Neural crest cell (in vitro differentiated cells): Measurements from ENCODE around the gene ENOSF1. TPM values are rescaled to one million over a fixed set of nuclear protein-coding genes. Genes with fewer than 3 reads are reported as not detected.
"Not testable (repeated sequence)": the region's sequence is repeated elsewhere in the genome, so short reads cannot be mapped to it uniquely, and the experiment has no call there.

Experiments used
- DNase-seq: peaks from one replicate; pipeline ENCODE4 v3.0.0; 2021; ENCODE audit warnings: low read depth, mixed read lengths, low spot score
- H3K27ac Mint-ChIP-seq: one replicate; pipeline ENCODE4 v1.8.0; 2021; ENCODE audit warnings: mild to moderate bottlenecking, mixed read lengths; ENCODE audit not compliant: unreplicated experiment
- H3K27me3 Mint-ChIP-seq: 2 replicates; pipeline ENCODE4 v1.8.0; 2021; ENCODE audit warnings: low read depth, mild to moderate bottlenecking, mixed read lengths
- H3K36me3 Mint-ChIP-seq: 2 replicates; pipeline ENCODE4 v1.8.0; 2021; ENCODE audit warnings: low read depth, mild to moderate bottlenecking, mixed read lengths
- H3K4me1 Mint-ChIP-seq: 2 replicates; pipeline ENCODE4 v1.8.0; 2021; ENCODE audit warnings: mixed read lengths
- H3K4me3 Mint-ChIP-seq: one replicate; pipeline ENCODE4 v1.8.0; 2021; ENCODE audit warnings: mild to moderate bottlenecking, mixed read lengths
- H3K9me3 Mint-ChIP-seq: 2 replicates; pipeline ENCODE4 v1.8.0; 2021; ENCODE audit warnings: mixed read lengths
- long read RNA-seq: library from polyadenylated mRNA; unstranded; transcript quantifications from one replicate; pipeline ENCODE4 v2.0.0, GENCODE V29; 2020
- total RNA-seq: library from RNA; stranded (reverse); gene quantifications from 2 replicates; pipeline ENCODE4 v1.2.1, GENCODE V29; 2021
- TF ChIP-seq, protein P1 (sequence below): fragments of 200-600 bp; sonication (generic); conservative IDR thresholded peaks from 2 replicates; pipeline ENCODE4 v1.5.0; 2021; ENCODE audit warnings: antibody characterized with exemption, mild to moderate bottlenecking

The ENOSF1 gene
- 78.6 and 83.3 TPM in 2 replicates for total RNA-seq
- long read RNA-seq, full-length matches to known transcripts, result 17 of 61 reads
- long read RNA-seq, partial matches to known transcripts, result 11 of 61 reads
- long read RNA-seq, other reads (novel, unspliced or antisense), result 33 of 61 reads

- Mint-ChIP-seq H3K27me3 (no peaks in the 10 kb centered on the region), H3K27ac (peak within 1 kb of the TSS; percentile 57), H3K4me1 (peaks cover 26% of the 10 kb centered on the region), H3K4me3 (peak within 1 kb of the TSS; percentile 89), H3K9me3 (no peaks in the 10 kb centered on the region), H3K36me3 (peaks cover 4% of the 10 kb centered on the region)
- DNase-seq, result peak; percentile 88
- TF ChIP-seq, protein P1, sequence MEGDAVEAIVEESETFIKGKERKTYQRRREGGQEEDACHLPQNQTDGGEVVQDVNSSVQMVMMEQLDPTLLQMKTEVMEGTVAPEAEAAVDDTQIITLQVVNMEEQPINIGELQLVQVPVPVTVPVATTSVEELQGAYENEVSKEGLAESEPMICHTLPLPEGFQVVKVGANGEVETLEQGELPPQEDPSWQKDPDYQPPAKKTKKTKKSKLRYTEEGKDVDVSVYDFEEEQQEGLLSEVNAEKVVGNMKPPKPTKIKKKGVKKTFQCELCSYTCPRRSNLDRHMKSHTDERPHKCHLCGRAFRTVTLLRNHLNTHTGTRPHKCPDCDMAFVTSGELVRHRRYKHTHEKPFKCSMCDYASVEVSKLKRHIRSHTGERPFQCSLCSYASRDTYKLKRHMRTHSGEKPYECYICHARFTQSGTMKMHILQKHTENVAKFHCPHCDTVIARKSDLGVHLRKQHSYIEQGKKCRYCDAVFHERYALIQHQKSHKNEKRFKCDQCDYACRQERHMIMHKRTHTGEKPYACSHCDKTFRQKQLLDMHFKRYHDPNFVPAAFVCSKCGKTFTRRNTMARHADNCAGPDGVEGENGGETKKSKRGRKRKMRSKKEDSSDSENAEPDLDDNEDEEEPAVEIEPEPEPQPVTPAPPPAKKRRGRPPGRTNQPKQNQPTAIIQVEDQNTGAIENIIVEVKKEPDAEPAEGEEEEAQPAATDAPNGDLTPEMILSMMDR, result peak; percentile 92
These were observed at the start of gene ENOSF1 for GRCh38 chr18:712401-713134. Gene ENOSF1 (minus strand): TSS chr18:712630. CDS start chr18:712587, 43 bp downstream.

DNA sequence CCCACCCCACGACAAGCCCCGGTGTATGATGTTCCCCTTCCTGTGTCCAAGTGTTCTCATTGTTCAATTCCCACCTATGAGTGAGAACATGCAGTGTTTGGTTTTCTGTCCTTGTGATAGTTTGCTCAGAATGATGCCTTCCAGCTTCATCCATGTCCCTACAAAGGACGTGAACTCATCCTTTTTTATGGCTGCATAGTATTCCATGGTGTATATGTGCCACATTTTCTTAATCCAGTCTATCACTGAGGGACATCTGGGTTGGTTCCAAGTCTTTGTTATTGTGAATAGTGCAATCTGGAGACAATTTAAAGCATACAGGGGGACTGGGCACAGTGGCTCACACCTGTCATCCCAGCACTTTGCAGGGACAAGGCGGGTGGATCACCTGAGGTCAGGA is 47.4 kb upstream of the ENOSF1 start:
- not testable (repeated sequence) for H3K4me3 Mint-ChIP-seq, H3K9me3 Mint-ChIP-seq, H3K36me3 Mint-ChIP-seq, H3K4me1 Mint-ChIP-seq, DNase-seq, H3K27ac Mint-ChIP-seq, H3K27me3 Mint-ChIP-seq

GRCh38 chr18:755506-755905 is 43.1 kb upstream of the ENOSF1 start:
- DNase-seq, result no peak
- TF ChIP-seq, protein P1, result no peak
- Mint-ChIP-seq H3K4me1 (no peaks in the 10 kb centered on the region), H3K36me3 (peaks cover 2% of the 10 kb centered on the region), H3K4me3 (no peak overlapping the region), H3K27me3 (no peaks in the 10 kb centered on the region), H3K9me3 (no peaks in the 10 kb centered on the region), H3K27ac (no peak overlapping the region)

GRCh38 chr18:754656-755055 is 42.2 kb upstream of the ENOSF1 start:
- TF ChIP-seq, protein P1, result no peak
- Mint-ChIP-seq H3K4me1 (no peaks in the 10 kb centered on the region), H3K9me3 (no peaks in the 10 kb centered on the region), H3K4me3 (no peak overlapping the region), H3K27ac (no peak overlapping the region), H3K36me3 (peaks cover 2% of the 10 kb centered on the region), H3K27me3 (no peaks in the 10 kb centered on the region)
- DNase-seq, result no peak

DNA sequence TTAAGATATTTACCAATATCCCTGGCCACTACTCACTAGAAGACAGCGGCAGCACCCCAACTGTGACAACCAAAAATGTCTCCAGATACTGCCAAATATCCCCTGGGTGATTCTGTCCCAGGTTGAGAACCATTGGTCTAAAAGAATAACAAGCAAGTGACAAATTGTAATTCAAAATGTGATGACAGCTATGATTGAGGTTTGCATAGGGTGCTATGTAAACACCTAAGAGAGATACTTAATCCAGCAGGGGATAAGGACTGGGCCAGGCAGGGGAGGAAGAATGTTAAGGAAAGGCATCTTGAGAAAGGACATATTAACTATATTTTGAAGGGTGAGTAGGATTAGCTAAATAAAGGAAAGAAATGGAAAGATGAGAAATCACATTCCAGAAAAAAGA is 38.0 kb upstream of the ENOSF1 start:
- H3K27ac Mint-ChIP-seq, result no peak overlapping the region
- TF ChIP-seq, protein P1, result no peak
- H3K4me1 Mint-ChIP-seq, result no peaks in the 10 kb centered on the region
- no peaks in the 10 kb centered on the region for H3K9me3 Mint-ChIP-seq
- H3K4me3 Mint-ChIP-seq, result no peak overlapping the region
- no peak for DNase-seq
- H3K27me3 Mint-ChIP-seq, result no peaks in the 10 kb centered on the region
- peaks cover 2% of the 10 kb centered on the region for H3K36me3 Mint-ChIP-seq
